ENCODE results near the gene BHLHE40. TPM values are rescaled to one million over a fixed set of nuclear protein-coding genes. Genes with fewer than 3 reads are reported as not detected.

The BHLHE40 gene
- polyA plus RNA-seq, 2 of the 4 experiments (the other 2 are of a cell fraction), result 102 to 160 TPM

DNA sequence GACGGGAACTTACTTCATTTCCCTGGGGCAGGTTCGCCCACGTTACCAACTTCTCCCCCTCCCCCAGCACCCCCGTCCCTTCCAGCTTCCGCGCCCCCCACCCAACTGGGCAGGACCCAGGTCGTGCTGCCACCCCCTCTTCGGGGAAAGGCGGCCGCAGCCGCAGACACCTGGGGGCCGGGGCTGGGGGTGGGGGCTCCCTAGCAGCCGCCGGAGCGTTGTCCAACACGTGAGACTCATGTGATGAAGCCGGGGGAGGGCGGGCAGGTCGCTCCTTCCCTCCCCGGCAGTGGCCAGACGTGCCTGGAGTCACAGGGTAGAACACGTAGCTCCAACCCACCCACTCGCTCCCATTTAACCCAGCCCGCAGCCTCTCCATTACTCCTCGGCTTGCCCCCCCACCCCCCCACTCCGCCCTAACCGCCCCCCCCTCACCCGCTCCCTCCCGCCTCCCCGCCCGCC is 240 bp upstream of the BHLHE40 start (continued):
- TF ChIP-seq, protein P1, sequence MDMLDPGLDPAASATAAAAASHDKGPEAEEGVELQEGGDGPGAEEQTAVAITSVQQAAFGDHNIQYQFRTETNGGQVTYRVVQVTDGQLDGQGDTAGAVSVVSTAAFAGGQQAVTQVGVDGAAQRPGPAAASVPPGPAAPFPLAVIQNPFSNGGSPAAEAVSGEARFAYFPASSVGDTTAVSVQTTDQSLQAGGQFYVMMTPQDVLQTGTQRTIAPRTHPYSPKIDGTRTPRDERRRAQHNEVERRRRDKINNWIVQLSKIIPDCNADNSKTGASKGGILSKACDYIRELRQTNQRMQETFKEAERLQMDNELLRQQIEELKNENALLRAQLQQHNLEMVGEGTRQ (IDR thresholded peaks at IDR 0.05), result peak; percentile 78
- TF ChIP-seq FOSB (CRISPR knock-in tag; IDR thresholded peaks at IDR 0.05), result no peak
- TF ChIP-seq, protein P2, sequence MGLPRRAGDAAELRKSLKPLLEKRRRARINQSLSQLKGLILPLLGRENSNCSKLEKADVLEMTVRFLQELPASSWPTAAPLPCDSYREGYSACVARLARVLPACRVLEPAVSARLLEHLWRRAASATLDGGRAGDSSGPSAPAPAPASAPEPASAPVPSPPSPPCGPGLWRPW (IDR thresholded peaks at IDR 0.05), result no peak
- TF ChIP-seq HOXB13 (CRISPR knock-in tag; IDR thresholded peaks at IDR 0.05; ENCODE audit: low read depth), result no peak
- TF ChIP-seq TP53 (CRISPR knock-in tag; IDR thresholded peaks at IDR 0.05), result no peak
- TF ChIP-seq JUNB (IDR thresholded peaks at IDR 0.05), result peak; percentile 64
- TF ChIP-seq CBX8 (IDR thresholded peaks at IDR 0.05), result no peak
- TF ChIP-seq RNF2 (IDR thresholded peaks at IDR 0.05; ENCODE audit: borderline replicate concordance, low read depth), result no peak
- TF ChIP-seq SMC3 (IDR thresholded peaks at IDR 0.05), result peak; percentile 39; the same call in 1 of the 3 replicates
- TF ChIP-seq, protein P3, sequence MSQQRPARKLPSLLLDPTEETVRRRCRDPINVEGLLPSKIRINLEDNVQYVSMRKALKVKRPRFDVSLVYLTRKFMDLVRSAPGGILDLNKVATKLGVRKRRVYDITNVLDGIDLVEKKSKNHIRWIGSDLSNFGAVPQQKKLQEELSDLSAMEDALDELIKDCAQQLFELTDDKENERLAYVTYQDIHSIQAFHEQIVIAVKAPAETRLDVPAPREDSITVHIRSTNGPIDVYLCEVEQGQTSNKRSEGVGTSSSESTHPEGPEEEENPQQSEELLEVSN (IDR thresholded peaks at IDR 0.05; ENCODE audit: borderline replicate concordance, low read depth), result no peak
- no peak for TF ChIP-seq KDM5A (IDR thresholded peaks at IDR 0.05)
- no peak for TF ChIP-seq CHD4 (IDR thresholded peaks at IDR 0.05; ENCODE audit: borderline replicate concordance)
- no peak for TF ChIP-seq POLR2A (IDR thresholded peaks at IDR 0.05; ENCODE audit: low read length)
- no peak for TF ChIP-seq ZNF302 (CRISPR knock-in tag; IDR thresholded peaks at IDR 0.05)
- no peak for TF ChIP-seq CHD2 (IDR thresholded peaks at IDR 0.05; ENCODE audit: low read length, partially characterized antibody)
- no peak for TF ChIP-seq HEYL (CRISPR knock-in tag; IDR thresholded peaks at IDR 0.05)
- TF ChIP-seq, protein P4, sequence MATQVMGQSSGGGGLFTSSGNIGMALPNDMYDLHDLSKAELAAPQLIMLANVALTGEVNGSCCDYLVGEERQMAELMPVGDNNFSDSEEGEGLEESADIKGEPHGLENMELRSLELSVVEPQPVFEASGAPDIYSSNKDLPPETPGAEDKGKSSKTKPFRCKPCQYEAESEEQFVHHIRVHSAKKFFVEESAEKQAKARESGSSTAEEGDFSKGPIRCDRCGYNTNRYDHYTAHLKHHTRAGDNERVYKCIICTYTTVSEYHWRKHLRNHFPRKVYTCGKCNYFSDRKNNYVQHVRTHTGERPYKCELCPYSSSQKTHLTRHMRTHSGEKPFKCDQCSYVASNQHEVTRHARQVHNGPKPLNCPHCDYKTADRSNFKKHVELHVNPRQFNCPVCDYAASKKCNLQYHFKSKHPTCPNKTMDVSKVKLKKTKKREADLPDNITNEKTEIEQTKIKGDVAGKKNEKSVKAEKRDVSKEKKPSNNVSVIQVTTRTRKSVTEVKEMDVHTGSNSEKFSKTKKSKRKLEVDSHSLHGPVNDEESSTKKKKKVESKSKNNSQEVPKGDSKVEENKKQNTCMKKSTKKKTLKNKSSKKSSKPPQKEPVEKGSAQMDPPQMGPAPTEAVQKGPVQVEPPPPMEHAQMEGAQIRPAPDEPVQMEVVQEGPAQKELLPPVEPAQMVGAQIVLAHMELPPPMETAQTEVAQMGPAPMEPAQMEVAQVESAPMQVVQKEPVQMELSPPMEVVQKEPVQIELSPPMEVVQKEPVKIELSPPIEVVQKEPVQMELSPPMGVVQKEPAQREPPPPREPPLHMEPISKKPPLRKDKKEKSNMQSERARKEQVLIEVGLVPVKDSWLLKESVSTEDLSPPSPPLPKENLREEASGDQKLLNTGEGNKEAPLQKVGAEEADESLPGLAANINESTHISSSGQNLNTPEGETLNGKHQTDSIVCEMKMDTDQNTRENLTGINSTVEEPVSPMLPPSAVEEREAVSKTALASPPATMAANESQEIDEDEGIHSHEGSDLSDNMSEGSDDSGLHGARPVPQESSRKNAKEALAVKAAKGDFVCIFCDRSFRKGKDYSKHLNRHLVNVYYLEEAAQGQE (IDR thresholded peaks at IDR 0.05), result no peak
- no peak for TF ChIP-seq HOXA7 (CRISPR knock-in tag; IDR thresholded peaks at IDR 0.05)
- TF ChIP-seq JUN (IDR thresholded peaks at IDR 0.05), result peak in 1 of 2 experiments; percentile 80; a peak in 3 of 5 replicates
- TF ChIP-seq KDM1A (IDR thresholded peaks at IDR 0.05; ENCODE audit: low read depth), result no peak
- no peak for TF ChIP-seq SREBF2 (IDR thresholded peaks at IDR 0.05)
- TF ChIP-seq HOXB5 (CRISPR knock-in tag; IDR thresholded peaks at IDR 0.05), result no peak
- TF ChIP-seq RAD21 (conservative IDR thresholded peaks at IDR 0.05 in 1 of 2, IDR thresholded peaks at IDR 0.05 in 1 of 2), result peak in 1 of 2 experiments; percentile 40; a peak in 3 of 5 replicates
